HEK293 (cell line): Measurements from ENCODE around the gene SPEM3.

Experiments used
- CTCF ChIA-PET: fragments of 350-600 bp; formaldehyde crosslinking; extraction: SDS; loops from one replicate; lab custom pipeline; 2021; ENCODE audit warnings: antibody characterized with exemption; lab: Yijun Ruan, JAX
- POLR2A ChIA-PET: fragments of 300-600 bp; formaldehyde crosslinking; extraction: SDS; loops from one replicate; lab custom pipeline; 2020; ENCODE audit warnings: antibody characterized with exemption, inconsistent platforms; lab: Yijun Ruan, JAX
- H3K27ac ChIP-seq: fragments of 200-500 bp; sonication (Bioruptor generic); 2 replicates; pipeline ENCODE4 v1.5.1; 2014; ENCODE audit warnings: low read depth, low read length, control low read depth, inconsistent platforms; ENCODE audit errors: extremely low read depth
- H3K36me3 ChIP-seq, 2 experiments: fragments of 200-500 bp in 1 of 2; sonication (Bioruptor generic) in 1 of 2; 1 replicate in 1 of 2; 2 replicates in 1 of 2; pipeline ENCODE4 v1.5.1; 2014 to 2017; ENCODE audit warnings: inconsistent platforms in 2 of 2, low read length in 2 of 2; ENCODE audit not compliant: control insufficient read depth in 2 of 2, insufficient read depth in 1 of 2
- H3K4me1 ChIP-seq: fragments of 200-500 bp; sonication (Bioruptor generic); 2 replicates; pipeline ENCODE4 v1.5.1; 2014; ENCODE audit warnings: mild to moderate bottlenecking, low read length, inconsistent platforms; ENCODE audit not compliant: control insufficient read depth, insufficient read depth
- H3K4me3 ChIP-seq: 2 replicates; pipeline ENCODE4 v1.5.1; 2011; ENCODE audit warnings: low read depth, mild to moderate bottlenecking, control low read depth, low read length, moderate library complexity
- H3K9me3 ChIP-seq: fragments of 200-500 bp; sonication (Bioruptor generic); 2 replicates; pipeline ENCODE4 v1.5.1; 2014; ENCODE audit warnings: low read depth, low read length, inconsistent platforms; ENCODE audit not compliant: control insufficient read depth, insufficient read depth
- HIC1 ChIP-seq: fragments of 450-650 bp; formaldehyde crosslinking; IDR thresholded peaks from 2 replicates; pipeline ENCODE4 v1.5.1; 2016; ENCODE audit warnings: missing biosample characterization, missing genetic modification characterization
- KLF1 ChIP-seq: fragments of 450-650 bp; formaldehyde crosslinking; IDR thresholded peaks from 2 replicates; pipeline ENCODE4 v1.5.1; 2016; ENCODE audit warnings: missing biosample characterization, missing genetic modification characterization
- SP3 ChIP-seq: fragments of 450-650 bp; formaldehyde crosslinking; IDR thresholded peaks from 2 replicates; pipeline ENCODE4 v1.5.1; 2016; ENCODE audit warnings: missing biosample characterization, missing genetic modification characterization
- ZBTB17 ChIP-seq: fragments of 450-650 bp; formaldehyde crosslinking; IDR thresholded peaks from 2 replicates; pipeline ENCODE4 v1.5.1; 2016; ENCODE audit warnings: missing biosample characterization, missing genetic modification characterization
- ZFP37 ChIP-seq: fragments of 450-650 bp; formaldehyde crosslinking; IDR thresholded peaks from 2 replicates; pipeline ENCODE4 v1.5.1; 2016; ENCODE audit warnings: missing biosample characterization, missing genetic modification characterization
- ZIC2 ChIP-seq: fragments of 450-650 bp; formaldehyde crosslinking; IDR thresholded peaks from 2 replicates; pipeline ENCODE4 v1.5.1; 2016; ENCODE audit warnings: missing biosample characterization, missing genetic modification characterization
- ZNF121 ChIP-seq: fragments of 450-650 bp; formaldehyde crosslinking; IDR thresholded peaks from 2 replicates; pipeline ENCODE4 v1.5.1; 2016; ENCODE audit warnings: missing biosample characterization, missing genetic modification characterization
- ZNF155 ChIP-seq: fragments of 450-650 bp; formaldehyde crosslinking; IDR thresholded peaks from 2 replicates; pipeline ENCODE4 v1.5.1; 2016; ENCODE audit warnings: missing biosample characterization, missing genetic modification characterization
- ZNF221 ChIP-seq: fragments of 450-650 bp; formaldehyde crosslinking; IDR thresholded peaks from 2 replicates; pipeline ENCODE4 v1.5.1; 2017; ENCODE audit warnings: missing biosample characterization, missing genetic modification characterization, borderline replicate concordance
- ZNF274 ChIP-seq, 2 experiments: fragments of 200-500 bp in 1 of 2; fragments of 450-650 bp in 1 of 2; sonication (Bioruptor generic) in 1 of 2; formaldehyde crosslinking in 1 of 2; IDR thresholded peaks; 2 replicates each; pipeline versions ENCODE4 v1.5.1 to v1.6.1; 2014 to 2016; ENCODE audit warnings: borderline replicate concordance in 1 of 2, inconsistent platforms in 1 of 2, low read length in 1 of 2, missing biosample characterization in 1 of 2, missing genetic modification characterization in 1 of 2
- ZNF48 ChIP-seq: fragments of 450-650 bp; formaldehyde crosslinking; IDR thresholded peaks from 2 replicates; pipeline ENCODE4 v1.5.1; 2016; ENCODE audit warnings: missing biosample characterization, missing genetic modification characterization
- ZNF530 ChIP-seq: fragments of 450-650 bp; formaldehyde crosslinking; IDR thresholded peaks from 2 replicates; pipeline ENCODE4 v1.5.1; 2016; ENCODE audit warnings: low read depth, missing biosample characterization, missing genetic modification characterization
- ZNF596 ChIP-seq: fragments of 450-650 bp; IDR thresholded peaks from 2 replicates; pipeline ENCODE4 v1.5.0; 2018; ENCODE audit warnings: missing biosample characterization, mild to moderate bottlenecking, missing genetic modification characterization, moderate library complexity
- ZNF654 ChIP-seq: fragments of 450-650 bp; formaldehyde crosslinking; IDR thresholded peaks from 2 replicates; pipeline ENCODE4 v1.5.1; 2016; ENCODE audit warnings: low read depth, missing biosample characterization, missing genetic modification characterization
- ZNF776 ChIP-seq: fragments of 450-650 bp; formaldehyde crosslinking; IDR thresholded peaks from 2 replicates; pipeline ENCODE4 v1.5.0; 2017; ENCODE audit warnings: missing biosample characterization, missing genetic modification characterization, borderline replicate concordance
- ZNF843 ChIP-seq: fragments of 450-650 bp; formaldehyde crosslinking; IDR thresholded peaks from 2 replicates; pipeline ENCODE4 v1.5.1; 2016; ENCODE audit warnings: missing biosample characterization, missing genetic modification characterization
- ZSCAN16 ChIP-seq: fragments of 450-650 bp; formaldehyde crosslinking; IDR thresholded peaks from 2 replicates; pipeline ENCODE4 v1.5.1; 2016; ENCODE audit warnings: missing biosample characterization, missing genetic modification characterization

The SPEM3 gene

GRCh38 chr17:7407485-7408251 is 21.0 kb upstream of the SPEM3 start, which contains the start of gene NLGN2 (continued):
- TF ChIP-seq ZBTB17 (tag by site-specific recombination), result no peak
- no peak for TF ChIP-seq ZNF843 (tag by site-specific recombination)
- TF ChIP-seq ZFP37 (tag by site-specific recombination), result no peak
- no peak for TF ChIP-seq ZNF48
- TF ChIP-seq ZNF776 (tag by site-specific recombination), result no peak
- no peak for TF ChIP-seq ZSCAN16
- no peak for TF ChIP-seq ZNF155
- TF ChIP-seq ZIC2, result peak; percentile 62
- no peak for TF ChIP-seq SP3 (tag by site-specific recombination)
- no peak for TF ChIP-seq ZNF530
- TF ChIP-seq ZNF596 (tag by site-specific recombination), result no peak

- ChIA-PET CTCF (no interaction called here), POLR2A (interaction anchor here (0.5 kb wide), 1 partner anchor 58 kb away, joined by 5 read pairs; no protein-coding TSS in a partner anchor)
- Histone ChIP-seq H3K27ac (no peak overlapping the region), H3K4me3 (no peak overlapping the region), H3K9me3 (no peaks in the 10 kb centered on the region), H3K4me1 (0 out of 2 replicates have a peak, but pooled peaks cover 5% of the 10 kb centered on the region), H3K36me3 (peaks cover 3 to 32% of the 10 kb centered on the region in 2 experiments)
- TF ChIP-seq ZNF654 (no peak), ZNF221 (no peak)
These were observed 20.4 kb upstream of the SPEM3 start for GRCh38 chr17:7408252-7408727.

- CTCF ChIA-PET, result interaction anchor here (0.6 kb wide), 1 partner anchor 56 kb away, joined by 5 read pairs; no protein-coding TSS in a partner anchor
- H3K4me3 ChIP-seq, result no peak overlapping the region
- POLR2A ChIA-PET, result interaction anchor here (0.5 kb wide), 1 partner anchor 59 kb away, joined by 5 read pairs; no protein-coding TSS in a partner anchor
These were observed 19.8 kb upstream of the SPEM3 start for GRCh38 chr17:7408863-7409262.

GRCh38 chr17:7409716-7410115 is 18.9 kb upstream of the SPEM3 start:
- H3K36me3 ChIP-seq, result peaks cover 3 to 36% of the 10 kb centered on the region in 2 experiments
- H3K27ac ChIP-seq, result no peak overlapping the region
- H3K9me3 ChIP-seq, result no peaks in the 10 kb centered on the region
- POLR2A ChIA-PET, result interaction anchor here (0.6 kb wide), 1 partner anchor 11 kb away, joined by 3 read pairs; no protein-coding TSS in a partner anchor
- no peak overlapping the region for H3K4me3 ChIP-seq
- CTCF ChIA-PET, result interaction anchor here (0.6 kb wide), 1 partner anchor 55 kb away, joined by 5 read pairs; no protein-coding TSS in a partner anchor
- H3K4me1 ChIP-seq, result 0 out of 2 replicates have a peak, but pooled peaks cover 5% of the 10 kb centered on the region
- TF ChIP-seq ZNF274 (IDR thresholded peaks at IDR 0.05; ENCODE audit: low read length) (no peak), ZNF274 (tag by site-specific recombination; IDR thresholded peaks at IDR 0.05; ENCODE audit: borderline replicate concordance) (no peak)

More at GRCh38 chr17:7408863-7409262, 19.8 kb upstream of the SPEM3 start:
- Histone ChIP-seq H3K4me1 (0 out of 2 replicates have a peak, but pooled peaks cover 5% of the 10 kb centered on the region), H3K36me3 (peaks cover 3 to 32% of the 10 kb centered on the region in 2 experiments), H3K9me3 (no peaks in the 10 kb centered on the region), H3K27ac (no peak overlapping the region)
- TF ChIP-seq ZNF121 (tag by site-specific recombination) (no peak), HIC1 (0 out of 2 replicates have a peak, but pooled peaks have one; percentile 5), KLF1 (tag by site-specific recombination) (no peak)
